Measurements from ENCODE around the gene ANKLE1.

DNA sequence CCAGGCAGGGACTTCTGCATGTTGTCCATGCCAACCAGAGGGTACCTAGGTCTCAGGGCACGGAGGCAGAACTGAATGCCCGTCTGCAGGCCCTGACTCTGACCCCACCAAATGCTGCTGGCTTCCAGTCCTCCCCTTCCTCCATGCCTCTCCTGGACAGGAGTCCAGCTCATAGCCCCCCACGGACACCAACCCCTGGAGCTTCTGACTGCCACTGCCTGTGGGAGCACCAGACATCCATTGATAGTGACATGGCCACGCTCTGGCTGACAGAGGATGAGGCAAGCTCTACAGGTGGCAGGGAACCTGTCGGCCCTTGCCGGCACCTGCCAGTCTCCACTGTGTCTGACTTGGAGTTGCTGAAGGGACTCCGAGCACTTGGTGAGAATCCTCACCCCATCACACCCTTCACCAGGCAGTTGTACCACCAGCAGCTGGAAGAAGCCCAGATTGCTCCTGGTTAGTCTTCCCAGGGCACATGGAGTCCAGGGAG lies 1.8 kb downstream of the ANKLE1 start:
- TF ChIP-seq POLR2A (IDR thresholded peaks at IDR 0.05; ENCODE audit: low read length): no peak
- no peak for TF ChIP-seq GATA1 (IDR thresholded peaks at IDR 0.05; ENCODE audit: low read depth, low read length)
